22Rv1 (cell line): ENCODE measurements around the gene RACK1.

Source experiments
- ZFX ChIP-seq: fragments of 450-650 bp; IDR thresholded peaks from 2 replicates; pipeline ENCODE4 v1.6.1; 2017; ENCODE audit warnings: antibody characterized with exemption, borderline replicate concordance
- TF ChIP-seq, protein P1 (sequence below): fragments of 450-650 bp; IDR thresholded peaks from 2 replicates; pipeline ENCODE4 v1.5.1; 2017; ENCODE audit warnings: mild to moderate bottlenecking

DNA sequence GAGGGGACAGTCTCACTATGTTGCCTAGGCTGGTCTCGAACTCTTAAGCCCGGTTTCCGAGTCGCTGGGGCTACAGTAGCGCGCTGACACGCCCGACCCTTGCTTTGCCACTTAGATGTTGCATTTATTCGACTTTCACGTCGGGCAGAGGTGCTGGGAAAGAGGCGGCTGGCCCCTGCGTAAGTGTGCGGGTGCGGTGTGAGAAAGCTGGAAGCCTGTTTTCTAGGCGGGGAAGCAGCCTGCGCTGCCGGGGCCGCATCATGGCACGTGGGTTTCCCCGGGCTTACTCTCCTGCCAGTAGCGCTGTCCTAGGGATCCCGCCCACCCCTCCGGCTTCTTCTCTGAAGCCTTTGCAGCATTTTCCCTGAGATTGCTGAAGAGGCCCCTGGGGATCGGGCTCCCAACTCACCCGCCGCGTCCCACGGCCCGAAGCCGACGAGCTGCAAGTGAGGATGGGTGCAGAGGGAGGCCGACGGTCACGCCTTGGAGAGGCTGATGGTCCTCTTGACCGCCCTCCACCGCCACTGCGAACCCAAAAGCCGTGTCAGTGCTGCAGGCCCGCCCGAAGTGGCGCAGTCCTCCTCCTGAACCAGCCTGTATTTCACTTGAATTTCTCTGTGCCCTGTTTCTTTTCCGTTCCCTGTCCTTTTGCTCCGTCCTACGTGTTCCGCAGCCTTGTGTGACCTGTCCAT lies 26.4 kb downstream of the RACK1 start:
- TF ChIP-seq, protein P1, sequence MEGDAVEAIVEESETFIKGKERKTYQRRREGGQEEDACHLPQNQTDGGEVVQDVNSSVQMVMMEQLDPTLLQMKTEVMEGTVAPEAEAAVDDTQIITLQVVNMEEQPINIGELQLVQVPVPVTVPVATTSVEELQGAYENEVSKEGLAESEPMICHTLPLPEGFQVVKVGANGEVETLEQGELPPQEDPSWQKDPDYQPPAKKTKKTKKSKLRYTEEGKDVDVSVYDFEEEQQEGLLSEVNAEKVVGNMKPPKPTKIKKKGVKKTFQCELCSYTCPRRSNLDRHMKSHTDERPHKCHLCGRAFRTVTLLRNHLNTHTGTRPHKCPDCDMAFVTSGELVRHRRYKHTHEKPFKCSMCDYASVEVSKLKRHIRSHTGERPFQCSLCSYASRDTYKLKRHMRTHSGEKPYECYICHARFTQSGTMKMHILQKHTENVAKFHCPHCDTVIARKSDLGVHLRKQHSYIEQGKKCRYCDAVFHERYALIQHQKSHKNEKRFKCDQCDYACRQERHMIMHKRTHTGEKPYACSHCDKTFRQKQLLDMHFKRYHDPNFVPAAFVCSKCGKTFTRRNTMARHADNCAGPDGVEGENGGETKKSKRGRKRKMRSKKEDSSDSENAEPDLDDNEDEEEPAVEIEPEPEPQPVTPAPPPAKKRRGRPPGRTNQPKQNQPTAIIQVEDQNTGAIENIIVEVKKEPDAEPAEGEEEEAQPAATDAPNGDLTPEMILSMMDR: peak; percentile 31
- TF ChIP-seq ZFX: no peak
